ENCODE measurements around the gene KEL.
A peak's percentile ranks its signal among the peaks of the same experiment; 100 is the strongest.

Gene KEL

GRCh38 chr7:142963993-142964392 lies 1.8 kb upstream of the KEL start:
- DNase-seq (ENCODE audit: low read depth, low spot score) = no peak
- no peak overlapping the region for H3K27ac ChIP-seq

GRCh38 chr7:142962991-142963390 lies 828 bp upstream of the KEL start:
- no peak overlapping the region for H3K27ac ChIP-seq
- DNase-seq (ENCODE audit: low read depth, low spot score) = no peak

- no peak for DNase-seq (ENCODE audit: low read depth, low spot score)
- H3K27ac ChIP-seq = no peak overlapping the region
Observed at GRCh38 chr7:142961595-142961972, 579 bp downstream of the KEL start.

- H3K27ac ChIP-seq = no peak overlapping the region
- no peak for DNase-seq (ENCODE audit: low read depth, low spot score)
Observed at GRCh38 chr7:142960955-142961512, 1.1 kb downstream of the KEL start.

GRCh38 chr7:142959202-142959601 lies 3.0 kb downstream of the KEL start:
- H3K27ac ChIP-seq = no peak overlapping the region
- no peak for DNase-seq (ENCODE audit: low read depth, low spot score)

GRCh38 chr7:142957723-142958122 lies 4.4 kb downstream of the KEL start:
- H3K27ac ChIP-seq = no peak overlapping the region
- no peak for DNase-seq (ENCODE audit: low read depth, low spot score)

GRCh38 chr7:142956951-142957623 lies 5.1 kb downstream of the KEL start:
- DNase-seq (ENCODE audit: low read depth, low spot score) = peak; percentile 37
- peak overlapping the region; percentile 17 for H3K27ac ChIP-seq

- H3K27ac ChIP-seq = no peak overlapping the region
- DNase-seq (ENCODE audit: low read depth, low spot score) = no peak
Observed at GRCh38 chr7:142954680-142955268, 7.4 kb downstream of the KEL start.

GRCh38 chr7:142950235-142950634 lies 11.9 kb downstream of the KEL start:
- DNase-seq (ENCODE audit: low read depth, low spot score) = no peak
- H3K27ac ChIP-seq = no peak overlapping the region

GRCh38 chr7:142948603-142949002 lies 13.6 kb downstream of the KEL start:
- H3K27ac ChIP-seq = no peak overlapping the region
- no peak for DNase-seq (ENCODE audit: low read depth, low spot score)

GRCh38 chr7:142945001-142945400 lies 17.2 kb downstream of the KEL start:
- DNase-seq (ENCODE audit: low read depth, low spot score) = no peak
- H3K27ac ChIP-seq = no peak overlapping the region

- no peak overlapping the region for H3K27ac ChIP-seq
- peak; percentile 54 for DNase-seq (ENCODE audit: low read depth, low spot score)
Observed at GRCh38 chr7:142943706-142944268, 18.4 kb downstream of the KEL start.

- DNase-seq (ENCODE audit: low read depth, low spot score) = no peak
- no peak overlapping the region for H3K27ac ChIP-seq
Observed at GRCh38 chr7:142942746-142943145, 19.4 kb downstream of the KEL start.

- H3K27ac ChIP-seq = no peak overlapping the region
- no peak for DNase-seq (ENCODE audit: low read depth, low spot score)
Observed at GRCh38 chr7:142941541-142941940, 20.6 kb downstream of the KEL start.

- no peak for DNase-seq (ENCODE audit: low read depth, low spot score)
- H3K27ac ChIP-seq = no peak overlapping the region
Observed at GRCh38 chr7:142940966-142941535, 21.1 kb downstream of the KEL start.

GRCh38 chr7:142939226-142939910 lies 22.8 kb downstream of the KEL start, which contains the start of gene LLCFC1:
Gene LLCFC1 (plus strand): TSS chr7:142939484. CDS start chr7:142939622, 138 bp downstream.
- H3K27ac ChIP-seq = no peak within 1 kb of the TSS
- no peak for DNase-seq (ENCODE audit: low read depth, low spot score)

- H3K27ac ChIP-seq = no peak overlapping the region
- no peak for DNase-seq (ENCODE audit: low read depth, low spot score)
Observed at GRCh38 chr7:142938611-142939010, 23.6 kb downstream of the KEL start.

GRCh38 chr7:142935941-142936565 lies 26.1 kb downstream of the KEL start:
- no peak overlapping the region for H3K27ac ChIP-seq
- DNase-seq (ENCODE audit: low read depth, low spot score) = no peak

GRCh38 chr7:142934056-142934455 lies 28.1 kb downstream of the KEL start:
- no peak for DNase-seq (ENCODE audit: low read depth, low spot score)
- H3K27ac ChIP-seq = no peak overlapping the region

- DNase-seq (ENCODE audit: low read depth, low spot score) = no peak
- H3K27ac ChIP-seq = no peak within 1 kb of the TSS
Observed at GRCh38 chr7:142933624-142934023, 28.5 kb downstream of the KEL start, which contains the start of gene TRPV5. Gene TRPV5 (minus strand): TSS chr7:142933746. CDS start chr7:142933459, 287 bp downstream.
